ENCODE results near the gene GTSF1L.
A peak's percentile ranks its signal among the peaks of the same experiment; 100 is the strongest.

The GTSF1L gene

GRCh38 chr20:43686820-43687219 lies 40.0 kb downstream of the GTSF1L start:
- no peak for DNase-seq (ENCODE audit: low read depth in 1 of 2, low spot score in 1 of 2)
- no peaks in the 10 kb centered on the region for H3K27me3 ChIP-seq (ENCODE audit: insufficient read depth, poor library complexity, severe bottlenecking)
- H3K4me3 ChIP-seq (replicated peaks; ENCODE audit: insufficient read depth, low read length): no peak overlapping the region
- no peak for TF ChIP-seq CTCF (IDR thresholded peaks at IDR 0.05; ENCODE audit: insufficient read depth, low read length)
- TF ChIP-seq GABPA (IDR thresholded peaks at IDR 0.05; ENCODE audit: low read depth): no peak
- no peak for TF ChIP-seq REST (IDR thresholded peaks at IDR 0.05; ENCODE audit: insufficient replicate concordance, low read depth)
- TF ChIP-seq POLR2AphosphoS5 (IDR thresholded peaks at IDR 0.05; ENCODE audit: low read depth): no peak
- TF ChIP-seq SPI1 (IDR thresholded peaks at IDR 0.05; ENCODE audit: borderline replicate concordance, low read depth): no peak
- no peak overlapping the region for H3K27ac ChIP-seq (replicated peaks)

DNA sequence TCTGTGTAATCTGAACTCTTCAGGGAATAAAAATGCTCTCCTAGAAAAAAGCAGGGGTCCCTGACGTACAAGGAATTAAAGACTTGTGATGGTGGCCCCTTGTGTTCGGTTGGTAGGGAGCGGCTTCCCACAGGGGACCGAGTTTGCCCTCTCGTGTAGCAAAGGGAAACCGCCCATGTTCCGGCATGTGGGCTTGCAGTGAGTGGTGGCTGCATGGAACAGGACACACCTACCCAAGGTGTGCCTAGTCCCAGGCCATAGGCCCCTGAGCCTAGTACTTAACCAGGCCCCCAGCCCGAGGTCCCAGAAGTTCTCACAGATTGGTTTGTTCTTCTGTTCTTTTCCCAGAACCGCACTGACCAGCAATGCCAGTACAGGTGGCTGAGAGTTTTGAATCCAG lies 44.4 kb downstream of the GTSF1L start:
- no peak for TF ChIP-seq REST (IDR thresholded peaks at IDR 0.05; ENCODE audit: insufficient replicate concordance, low read depth)
- Histone ChIP-seq H3K27me3 (ENCODE audit: insufficient read depth, poor library complexity, severe bottlenecking) (no peaks in the 10 kb centered on the region), H3K27ac (replicated peaks) (no peak overlapping the region), H3K4me3 (replicated peaks; ENCODE audit: insufficient read depth, low read length) (no peak overlapping the region)
- no peak for DNase-seq (ENCODE audit: low read depth in 1 of 2, low spot score in 1 of 2)

DNA sequence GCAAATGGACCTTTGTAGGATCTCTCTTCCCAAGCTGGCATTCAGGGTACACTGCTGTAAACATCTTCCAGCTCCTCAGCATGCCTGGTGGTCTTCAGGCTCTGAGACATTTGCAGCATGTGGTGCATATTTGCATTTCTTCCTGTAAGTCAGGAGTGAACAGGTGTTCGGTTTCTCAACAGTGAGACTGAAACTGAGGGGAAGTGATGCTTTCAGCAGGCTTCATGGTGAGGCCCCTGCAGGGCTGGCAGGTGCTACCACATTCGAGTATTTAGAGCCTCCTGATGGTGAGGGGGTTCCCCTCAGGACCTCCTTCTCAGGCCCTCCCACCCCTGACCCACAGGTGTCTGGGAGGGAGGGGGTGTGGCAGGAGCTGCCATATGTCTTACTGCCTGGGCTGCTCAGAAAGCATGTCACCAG lies 44.8 kb downstream of the GTSF1L start:
- DNase-seq (ENCODE audit: low read depth in 1 of 2, low spot score in 1 of 2): no peak
- TF ChIP-seq SPI1 (IDR thresholded peaks at IDR 0.05; ENCODE audit: borderline replicate concordance, low read depth) (no peak), CTCF (IDR thresholded peaks at IDR 0.05; ENCODE audit: insufficient read depth, low read length) (no peak), POLR2AphosphoS5 (IDR thresholded peaks at IDR 0.05; ENCODE audit: low read depth) (no peak), REST (IDR thresholded peaks at IDR 0.05; ENCODE audit: insufficient replicate concordance, low read depth) (no peak), GABPA (IDR thresholded peaks at IDR 0.05; ENCODE audit: low read depth) (no peak)
- no peaks in the 10 kb centered on the region for H3K27me3 ChIP-seq (ENCODE audit: insufficient read depth, poor library complexity, severe bottlenecking)
- no peak overlapping the region for H3K27ac ChIP-seq (replicated peaks)
- no peak overlapping the region for H3K4me3 ChIP-seq (replicated peaks; ENCODE audit: insufficient read depth, low read length)

- TF ChIP-seq SPI1 (IDR thresholded peaks at IDR 0.05; ENCODE audit: borderline replicate concordance, low read depth): no peak
- TF ChIP-seq POLR2AphosphoS5 (IDR thresholded peaks at IDR 0.05; ENCODE audit: low read depth): no peak
- peak; percentile 2 for TF ChIP-seq CTCF (IDR thresholded peaks at IDR 0.05; ENCODE audit: insufficient read depth, low read length)
- TF ChIP-seq REST (IDR thresholded peaks at IDR 0.05; ENCODE audit: insufficient replicate concordance, low read depth): no peak
- no peak for TF ChIP-seq GABPA (IDR thresholded peaks at IDR 0.05; ENCODE audit: low read depth)
- DNase-seq (ENCODE audit: low read depth in 1 of 2, low spot score in 1 of 2): no peak
- Histone ChIP-seq H3K27ac (replicated peaks) (no peak overlapping the region), H3K27me3 (ENCODE audit: insufficient read depth, poor library complexity, severe bottlenecking) (no peaks in the 10 kb centered on the region), H3K4me3 (replicated peaks; ENCODE audit: insufficient read depth, low read length) (no peak overlapping the region)
These were observed 45.3 kb downstream of the GTSF1L start for GRCh38 chr20:43681468-43681942.

Data from HL-60 (cell line).